AG04449 (cell line): ENCODE results near the gene RMI2.
"Not testable (repeated sequence)": the region's sequence is repeated elsewhere in the genome, so short reads cannot be mapped to it uniquely, and the experiment has no call there.

Source experiments
- CTCF ChIA-PET: fragments of 350-600 bp; formaldehyde crosslinking; extraction: SDS; loops from one replicate; lab custom pipeline; 2021; ENCODE audit warnings: antibody characterized with exemption; lab: Yijun Ruan, JAX
- POLR2A ChIA-PET: fragments of 400-600, 350-600 bp; formaldehyde crosslinking; extraction: SDS; loops from one replicate; lab custom pipeline; 2020; ENCODE audit warnings: antibody characterized with exemption, inconsistent platforms; lab: Yijun Ruan, JAX
- DNase-seq: peaks from one replicate; pipeline ENCODE4 v3.0.0-alpha.2; 2010; ENCODE audit warnings: low read depth, low spot score
- H3K4me3 ChIP-seq: 2 replicates; pipeline ENCODE4 v1.5.1; 2011; ENCODE audit warnings: low read depth, mild to moderate bottlenecking, control low read depth, low read length
- CTCF ChIP-seq: IDR thresholded peaks from one replicate; pipeline ENCODE4 v1.5.1; 2011; ENCODE audit warnings: mild to moderate bottlenecking, moderate library complexity, low read length, control low read depth, inconsistent platforms; ENCODE audit not compliant: insufficient read depth; ENCODE audit errors: missing control alignments

Gene RMI2

GRCh38 chr16:11298143-11298900 is 46.9 kb upstream of the RMI2 start:
- ChIA-PET POLR2A (interaction anchor here (1.1 to 1.2 kb wide), 2 partner anchors 30 to 42 kb away, joined by 3 to 6 read pairs; partner anchors contain the start of gene SOCS1), CTCF (interaction anchor here (0.7 to 2.1 kb wide), 4 partner anchors 41 to 335 kb away, joined by 3 to 6 read pairs (median 3); no protein-coding TSS in a partner anchor)
- DNase-seq: no peak
- no peak for TF ChIP-seq CTCF
- H3K4me3 ChIP-seq: no peak overlapping the region

- POLR2A ChIA-PET, DNase-seq, H3K4me3 ChIP-seq: not testable (repeated sequence)
- CTCF ChIA-PET: interaction anchor here (2.1 kb wide), 1 partner anchor 334 kb away, joined by 6 read pairs; no protein-coding TSS in a partner anchor
Measured at GRCh38 chr16:11298950-11299547, 46.2 kb upstream of the RMI2 start.

GRCh38 chr16:11299865-11300559 is 45.2 kb upstream of the RMI2 start:
- no peak for TF ChIP-seq CTCF
- POLR2A ChIA-PET: no interaction called here
- H3K4me3 ChIP-seq: no peak overlapping the region
- DNase-seq: no peak
- CTCF ChIA-PET: interaction anchor here (0.7 to 2.1 kb wide), 3 partner anchors 8 to 335 kb away, joined by 3 to 6 read pairs (median 3); no protein-coding TSS in a partner anchor

GRCh38 chr16:11300560-11300892 is 44.7 kb upstream of the RMI2 start:
- H3K4me3 ChIP-seq: no peak overlapping the region
- CTCF ChIA-PET: interaction anchor here (0.7 to 1.1 kb wide), 2 partner anchors 8 to 45 kb away, joined by 3 read pairs; no protein-coding TSS in a partner anchor
- POLR2A ChIA-PET: no interaction called here
- no peak for DNase-seq
- TF ChIP-seq CTCF: no peak

GRCh38 chr16:11301645-11302501 is 43.4 kb upstream of the RMI2 start:
- DNase-seq: no peak
- CTCF ChIA-PET: interaction anchor here (1.1 kb wide), 1 partner anchor 22 kb away, joined by 3 read pairs; no protein-coding TSS in a partner anchor
- no peak for TF ChIP-seq CTCF
- H3K4me3 ChIP-seq: no peak overlapping the region
- POLR2A ChIA-PET: no interaction called here

- DNase-seq: no peak
- no peak overlapping the region for H3K4me3 ChIP-seq
- TF ChIP-seq CTCF: no peak
- ChIA-PET POLR2A (no interaction called here), CTCF (no interaction called here)
Measured at GRCh38 chr16:11302977-11303376, 42.3 kb upstream of the RMI2 start.
